ENCODE measurements around the gene HEPACAM2. TPM values are rescaled to one million over a fixed set of nuclear protein-coding genes. Genes with fewer than 3 reads are reported as not detected.

Gene HEPACAM2
- polyA plus RNA-seq, 1 experiment, result not detected

DNA sequence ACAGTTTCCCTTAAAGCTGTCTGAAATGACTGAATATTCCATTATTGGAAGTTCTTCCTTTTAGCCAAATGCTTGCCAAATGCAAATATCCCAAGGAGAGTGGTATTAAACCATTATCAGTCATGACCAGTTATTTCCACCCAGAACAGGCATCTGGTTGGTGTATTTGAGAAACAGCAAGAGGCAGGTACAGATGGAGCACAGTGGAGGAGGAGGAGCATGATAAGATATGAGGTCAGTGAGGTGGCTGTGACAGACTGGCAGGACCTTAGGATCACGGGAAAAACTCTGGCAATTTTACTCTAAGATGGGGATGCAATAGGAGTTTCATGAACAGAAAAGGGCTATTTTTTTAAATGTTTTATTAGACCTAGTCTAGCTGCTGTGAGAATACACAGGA is 6.4 kb downstream of the HEPACAM2 start:
- ChIA-PET POLR2A (no interaction called here), CTCF (interaction anchor here (1.6 kb wide), 1 partner anchor 9 kb away, joined by 5 read pairs; no protein-coding TSS in a partner anchor)
- DNase-seq (ENCODE audit: low read depth), result no peak
- TF ChIP-seq, protein P1, sequence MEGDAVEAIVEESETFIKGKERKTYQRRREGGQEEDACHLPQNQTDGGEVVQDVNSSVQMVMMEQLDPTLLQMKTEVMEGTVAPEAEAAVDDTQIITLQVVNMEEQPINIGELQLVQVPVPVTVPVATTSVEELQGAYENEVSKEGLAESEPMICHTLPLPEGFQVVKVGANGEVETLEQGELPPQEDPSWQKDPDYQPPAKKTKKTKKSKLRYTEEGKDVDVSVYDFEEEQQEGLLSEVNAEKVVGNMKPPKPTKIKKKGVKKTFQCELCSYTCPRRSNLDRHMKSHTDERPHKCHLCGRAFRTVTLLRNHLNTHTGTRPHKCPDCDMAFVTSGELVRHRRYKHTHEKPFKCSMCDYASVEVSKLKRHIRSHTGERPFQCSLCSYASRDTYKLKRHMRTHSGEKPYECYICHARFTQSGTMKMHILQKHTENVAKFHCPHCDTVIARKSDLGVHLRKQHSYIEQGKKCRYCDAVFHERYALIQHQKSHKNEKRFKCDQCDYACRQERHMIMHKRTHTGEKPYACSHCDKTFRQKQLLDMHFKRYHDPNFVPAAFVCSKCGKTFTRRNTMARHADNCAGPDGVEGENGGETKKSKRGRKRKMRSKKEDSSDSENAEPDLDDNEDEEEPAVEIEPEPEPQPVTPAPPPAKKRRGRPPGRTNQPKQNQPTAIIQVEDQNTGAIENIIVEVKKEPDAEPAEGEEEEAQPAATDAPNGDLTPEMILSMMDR (IDR thresholded peaks at IDR 0.05; ENCODE audit: insufficient read depth, low read depth, low read length), result no peak
- H3K36me3 ChIP-seq (ENCODE audit: control insufficient read depth, insufficient read depth, low read length), result no peaks in the 10 kb centered on the region
- H3K4me3 ChIP-seq (ENCODE audit: low read depth, low read length), result no peak overlapping the region
- no peaks in the 10 kb centered on the region for H3K27me3 ChIP-seq (ENCODE audit: control insufficient read depth, insufficient read depth, low read length)

DNA sequence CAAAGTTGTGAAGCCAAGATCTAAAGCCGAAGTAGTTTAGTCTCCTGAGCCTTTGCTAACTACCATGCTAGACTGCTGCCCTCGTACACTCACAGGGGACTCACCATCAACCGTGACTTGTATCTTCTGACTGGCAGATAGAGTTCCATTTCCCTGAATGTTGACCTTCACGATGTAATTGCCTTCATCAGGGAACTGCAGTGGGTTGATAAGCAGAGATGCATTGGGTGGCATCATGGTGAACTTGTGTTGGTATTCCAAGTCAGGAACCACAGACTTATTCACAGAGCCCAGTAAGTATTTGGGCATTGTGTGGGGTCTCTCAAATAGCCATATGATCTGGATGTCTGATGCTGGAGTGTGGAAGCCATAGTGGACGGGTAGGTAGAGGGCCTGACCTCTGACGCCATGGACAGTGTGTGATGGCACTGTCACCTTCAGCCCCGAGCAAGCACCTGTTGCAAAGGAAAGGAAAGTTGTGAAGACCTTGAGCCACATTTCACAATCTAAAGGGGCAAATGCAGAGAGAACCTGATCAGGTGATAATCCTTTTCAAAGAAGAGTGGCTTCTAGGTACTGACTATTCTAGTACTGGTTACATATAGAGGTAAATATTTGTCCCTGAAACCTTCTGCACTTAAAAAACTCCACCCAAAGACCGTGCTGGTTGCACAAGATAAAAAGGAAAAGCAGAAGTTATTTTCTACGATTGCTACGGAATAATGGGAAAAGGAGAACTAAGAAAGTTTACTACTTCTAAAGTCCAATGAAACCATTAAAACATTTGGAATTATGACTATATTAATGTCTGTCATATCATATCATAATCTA is 7.1 kb downstream of the HEPACAM2 start:
- ChIA-PET CTCF (interaction anchor here (1.6 kb wide), 1 partner anchor 10 kb away, joined by 5 read pairs; no protein-coding TSS in a partner anchor), POLR2A (no interaction called here)
- H3K4me3 ChIP-seq (ENCODE audit: low read depth, low read length), result no peak overlapping the region
- no peaks in the 10 kb centered on the region for H3K36me3 ChIP-seq (ENCODE audit: control insufficient read depth, insufficient read depth, low read length)
- TF ChIP-seq, protein P1 (IDR thresholded peaks at IDR 0.05; ENCODE audit: insufficient read depth, low read depth, low read length), result no peak
- H3K27me3 ChIP-seq (ENCODE audit: control insufficient read depth, insufficient read depth, low read length), result no peaks in the 10 kb centered on the region
- DNase-seq (ENCODE audit: low read depth), result no peak

DNA sequence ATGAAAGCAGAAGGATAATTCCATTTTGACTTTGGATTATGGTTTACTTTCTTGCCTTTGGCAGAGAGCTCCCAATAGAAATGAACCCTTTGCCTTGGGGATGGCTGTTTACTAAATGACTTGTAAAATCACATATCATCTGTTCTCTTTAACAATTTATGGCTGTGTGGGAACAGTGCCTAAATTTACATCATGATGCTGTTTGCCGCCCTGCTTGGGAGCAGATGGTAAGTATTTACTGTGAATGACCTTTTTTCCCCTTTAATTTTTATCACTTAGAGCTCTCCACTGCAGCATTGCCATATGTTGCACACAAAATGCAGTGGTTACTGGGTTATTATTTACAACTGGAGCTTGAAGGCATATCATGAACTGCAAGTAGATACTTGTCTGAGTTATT is 13.4 kb downstream of the HEPACAM2 start:
- TF ChIP-seq, protein P1 (IDR thresholded peaks at IDR 0.05; ENCODE audit: insufficient read depth, low read depth, low read length), result no peak
- Histone ChIP-seq H3K4me3 (ENCODE audit: low read depth, low read length) (no peak overlapping the region), H3K36me3 (ENCODE audit: control insufficient read depth, insufficient read depth, low read length) (no peaks in the 10 kb centered on the region), H3K27me3 (ENCODE audit: control insufficient read depth, insufficient read depth, low read length) (0 out of 2 replicates have a peak, but pooled peaks cover 2% of the 10 kb centered on the region)
- POLR2A ChIA-PET, result no interaction called here
- CTCF ChIA-PET, result no interaction called here
- DNase-seq (ENCODE audit: low read depth), result no peak

DNA sequence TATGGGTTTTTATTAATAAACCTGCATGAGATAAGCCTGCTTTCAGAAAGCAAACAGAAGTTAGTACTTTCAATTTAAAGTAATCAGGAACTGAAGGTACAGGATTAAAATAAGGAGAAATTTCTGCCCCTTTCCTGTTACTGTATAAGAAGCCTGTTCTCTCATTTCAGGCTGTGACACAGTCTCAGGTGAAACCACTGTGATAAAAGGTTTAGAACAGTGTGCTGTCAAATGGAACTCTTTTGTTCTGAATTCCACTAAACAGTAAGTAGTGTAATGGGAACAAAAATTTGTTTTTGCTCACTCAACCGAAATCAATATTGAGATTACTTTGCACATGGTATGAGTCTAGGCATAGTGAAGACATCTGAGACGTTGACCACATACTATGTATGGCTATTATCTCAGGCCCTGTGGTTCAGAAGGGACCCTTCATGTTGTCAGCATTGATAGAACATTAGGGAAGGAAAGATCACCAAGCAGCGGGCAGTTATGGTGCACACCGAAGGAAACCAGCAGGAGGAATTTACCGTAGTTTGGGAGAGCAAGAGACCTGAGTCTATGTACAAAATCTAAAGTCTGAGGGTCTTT is 14.9 kb downstream of the HEPACAM2 start:
- H3K4me3 ChIP-seq (ENCODE audit: low read depth, low read length), result no peak overlapping the region
- H3K27me3 ChIP-seq (ENCODE audit: control insufficient read depth, insufficient read depth, low read length), result peaks cover 2% of the 10 kb centered on the region; the same call in 1 of the 2 replicates
- ChIA-PET CTCF (no interaction called here), POLR2A (no interaction called here)
- TF ChIP-seq, protein P1 (IDR thresholded peaks at IDR 0.05; ENCODE audit: insufficient read depth, low read depth, low read length), result no peak
- DNase-seq (ENCODE audit: low read depth), result no peak
- no peaks in the 10 kb centered on the region for H3K36me3 ChIP-seq (ENCODE audit: control insufficient read depth, insufficient read depth, low read length)

DNA sequence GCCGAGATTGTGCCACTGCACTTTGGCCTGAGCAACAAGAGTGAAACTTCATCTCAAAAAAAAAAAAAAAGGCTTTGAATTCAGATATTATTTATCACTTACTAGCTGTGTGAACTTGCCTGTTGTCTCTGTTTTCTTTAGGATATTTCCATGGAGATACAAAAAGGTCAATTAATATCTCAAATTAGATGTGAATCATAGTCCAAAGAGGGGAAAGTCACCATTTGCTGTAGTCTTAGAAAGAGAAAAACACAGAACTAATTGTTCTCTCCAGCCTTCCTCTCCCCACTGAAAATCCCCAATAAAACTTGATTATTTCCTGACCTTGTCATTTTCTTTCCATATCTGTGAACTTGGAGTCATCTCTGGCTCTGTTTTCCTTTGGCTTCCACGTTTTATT is 21.2 kb downstream of the HEPACAM2 start:
- DNase-seq (ENCODE audit: low read depth), result no peak
- ChIA-PET POLR2A (no interaction called here), CTCF (interaction anchor here (1.1 kb wide), 1 partner anchor 23 kb away, joined by 3 read pairs; no protein-coding TSS in a partner anchor)
- Histone ChIP-seq H3K36me3 (ENCODE audit: control insufficient read depth, insufficient read depth, low read length) (no peaks in the 10 kb centered on the region), H3K4me3 (ENCODE audit: low read depth, low read length) (no peak overlapping the region), H3K27me3 (ENCODE audit: control insufficient read depth, insufficient read depth, low read length) (peaks cover 4% of the 10 kb centered on the region)
- TF ChIP-seq, protein P1 (IDR thresholded peaks at IDR 0.05; ENCODE audit: insufficient read depth, low read depth, low read length), result no peak

Data from BJ (cell line).